ENCODE results near the gene BICRA. TPM values are rescaled to one million over a fixed set of nuclear protein-coding genes. Genes with fewer than 3 reads are reported as not detected.

Gene BICRA
- total and polyA plus RNA-seq, 2 of the 8 experiments (the other 6 are each of a cell fraction or from before 2014, with no cell fraction given), result 1.5 to 29.2 TPM

GRCh38 chr19:47696635-47697034 lies 87.7 kb downstream of the BICRA start:
- TF ChIP-seq JUND (IDR thresholded peaks at IDR 0.05; ENCODE audit: low read length), result no peak
- no peak for TF ChIP-seq PHF8 (conservative IDR thresholded peaks at IDR 0.05; ENCODE audit: low read depth, low read length)
- TF ChIP-seq SIN3A (conservative IDR thresholded peaks at IDR 0.05 in 1 of 2, IDR thresholded peaks at IDR 0.05 in 1 of 2; ENCODE audit: low read depth in 1 of 2, low read length in 2 of 2), result no peak
- no peak for TF ChIP-seq POU5F1 (IDR thresholded peaks at IDR 0.05; ENCODE audit: low read depth, low read length)
- Histone ChIP-seq H3K4me2 (ENCODE audit: insufficient read depth in 1 of 2, low read depth in 2 of 2, low read length in 2 of 2) (no peak overlapping the region), H3K79me1 (ENCODE audit: low read depth, low read length) (peaks cover 5% of the 10 kb centered on the region), H4K5ac (ENCODE audit: insufficient read length, low read depth, low read length) (no peak overlapping the region), H3K79me2 (ENCODE audit: control insufficient read depth in 1 of 2, insufficient read depth in 2 of 2, low read length in 2 of 2) (no peaks in the 10 kb centered on the region; a peak in 1 of 4 replicates), H3K23ac (ENCODE audit: insufficient read length) (no peak overlapping the region), H3K9me3 (ENCODE audit: insufficient read depth in 2 of 2, low read depth in 1 of 2, low read length in 1 of 2) (no peaks in the 10 kb centered on the region), H3K23me2 (ENCODE audit: low read depth, low read length) (no peaks in the 10 kb centered on the region), H2BK20ac (ENCODE audit: low read length) (no peak overlapping the region), H3K56ac (replicated peaks; ENCODE audit: insufficient read length, low read depth, low read length) (no peak overlapping the region), H2AK5ac (ENCODE audit: low read depth, low read length) (no peak overlapping the region), H3K4me3 (ENCODE audit: extremely low read depth in 1 of 4, insufficient read depth in 2 of 4, low read depth in 3 of 4, low read length in 4 of 4) (no peak overlapping the region), H3K27me3 (replicated peaks in 1 of 4; ENCODE audit: control insufficient read depth in 3 of 4, extremely low read depth in 1 of 4, insufficient read depth in 3 of 4, low read length in 3 of 4) (no peaks in the 10 kb centered on the region), H3K36me3 (ENCODE audit: control insufficient read depth in 2 of 4, insufficient read depth in 4 of 4, low read length in 3 of 4) (peaks cover 4 to 12% (median 10%) of the 10 kb centered on the region in 4 experiments; a peak in 7 of 8 replicates), H3K14ac (ENCODE audit: insufficient read length) (no peak overlapping the region), H2BK15ac (ENCODE audit: low read length) (no peak overlapping the region), H4K8ac (ENCODE audit: extremely low read depth, insufficient read depth, low read length) (no peak overlapping the region), H2AFZ (ENCODE audit: low read length) (no peak overlapping the region), H3K18ac (ENCODE audit: extremely low read depth, low read length) (no peak overlapping the region), H2BK120ac (replicated peaks; ENCODE audit: low read depth, low read length) (no peak overlapping the region), H2BK5ac (ENCODE audit: low read depth, low read length) (no peak overlapping the region), H4K20me1 (replicated peaks in 1 of 2; ENCODE audit: control insufficient read depth in 1 of 2, insufficient read depth in 2 of 2, low read length in 2 of 2) (peaks cover 3 to 8% of the 10 kb centered on the region in 2 experiments), H3K4me1 (replicated peaks in 1 of 4; ENCODE audit: control insufficient read depth in 3 of 4, insufficient read depth in 4 of 4, low read length in 3 of 4) (peaks cover 0 to 6% (median 0%) of the 10 kb centered on the region in 4 experiments; a peak in 2 of 7 replicates), H2BK12ac (ENCODE audit: low read depth, low read length) (no peak overlapping the region), H3K9ac (replicated peaks in 1 of 4; ENCODE audit: extremely low read depth in 1 of 4, low read depth in 3 of 4, low read length in 3 of 4) (no peak overlapping the region), H3K4ac (replicated peaks; ENCODE audit: insufficient read length, low read depth, low read length) (no peak overlapping the region), H3K27ac (ENCODE audit: low read depth, low read length) (no peak overlapping the region), H4K91ac (replicated peaks; ENCODE audit: insufficient read length, low read length) (no peak overlapping the region)
- no peak for FAIRE-seq
- ChIA-PET CTCF (ENCODE audit: partially characterized antibody) (interaction anchor here (0.7 to 24.9 kb wide), 6 partner anchors 11 to 305 kb away, joined by 3 to 436 read pairs (median 4); no protein-coding TSS in a partner anchor), POLR2A (ENCODE audit: partially characterized antibody) (interaction anchor here (1.3 kb wide), 1 partner anchor 213 kb away, joined by 3 read pairs; the partner anchor contains the start of gene KPTN)
- 84% methylated on average over 3 of the region's 8 CpGs; no CpG with 5 or more reads in 1 of the 2 experiments for WGBS, 2 experiments (ENCODE audit: extremely low coverage in 1 of 2, insufficient coverage in 1 of 2, insufficient read length in 1 of 2, insufficient replicate concordance in 2 of 2, low coverage in 1 of 2, low lambda C conversion rate in 2 of 2, missing lambda C conversion rate in 1 of 2)
- DNase-seq (ENCODE audit: low read depth in 1 of 2, low spot score in 2 of 2), result no peak

Data from H1 (cell line).